AML-193 (cell line): Measurements from ENCODE around the gene ADAM23.

Source experiments
- DNase-seq, 2 experiments: peaks; one replicate each; lab custom pipeline; 2025; lab: John Stamatoyannopoulos, UW

Gene ADAM23

DNA sequence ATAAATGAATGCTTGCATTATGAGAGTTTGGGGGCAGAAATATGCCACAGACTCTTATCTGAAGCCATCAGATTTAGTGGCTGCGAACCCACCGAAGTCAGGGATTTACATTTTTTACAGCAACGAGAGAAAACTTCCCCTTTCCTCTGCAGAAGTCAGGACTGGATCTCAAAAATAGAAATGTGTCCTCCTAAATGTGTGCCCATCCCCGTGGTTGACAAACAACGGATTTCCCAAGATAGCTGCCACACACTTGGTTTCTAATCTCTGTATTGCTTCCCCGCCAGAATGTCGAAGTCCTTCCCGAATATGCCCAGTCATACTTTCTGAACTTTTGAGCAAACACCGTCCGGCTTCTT lies 879 bp upstream of the ADAM23 start:
- no peak for DNase-seq

DNA sequence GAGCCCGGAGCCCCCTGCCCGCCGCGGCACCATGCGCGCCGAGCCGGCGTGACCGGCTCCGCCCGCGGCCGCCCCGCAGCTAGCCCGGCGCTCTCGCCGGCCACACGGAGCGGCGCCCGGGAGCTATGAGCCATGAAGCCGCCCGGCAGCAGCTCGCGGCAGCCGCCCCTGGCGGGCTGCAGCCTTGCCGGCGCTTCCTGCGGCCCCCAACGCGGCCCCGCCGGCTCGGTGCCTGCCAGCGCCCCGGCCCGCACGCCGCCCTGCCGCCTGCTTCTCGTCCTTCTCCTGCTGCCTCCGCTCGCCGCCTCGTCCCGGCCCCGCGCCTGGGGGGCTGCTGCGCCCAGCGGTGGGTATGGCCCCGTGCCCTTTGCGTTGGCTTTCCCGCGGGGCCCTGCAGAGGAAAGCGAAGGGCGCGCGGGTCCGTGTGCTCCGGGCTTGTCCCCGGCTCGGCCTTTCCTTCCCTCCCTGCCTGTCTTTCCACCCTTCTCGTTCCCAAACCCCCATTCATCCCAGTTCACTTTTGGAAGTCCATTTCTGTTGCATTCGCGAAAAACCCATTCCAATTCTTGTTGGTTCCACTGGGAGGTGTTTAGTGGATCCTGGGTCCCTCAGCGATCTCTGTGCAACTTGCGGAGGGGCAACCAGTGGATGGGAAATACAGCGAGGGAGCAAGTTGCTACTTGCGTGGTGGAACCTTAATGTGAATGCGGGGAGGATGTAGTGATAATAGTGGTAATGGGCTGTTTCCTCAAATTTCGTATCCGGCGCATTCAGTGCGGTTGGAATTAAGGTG lies 599 bp downstream of the ADAM23 start:
- no peak for DNase-seq

DNA sequence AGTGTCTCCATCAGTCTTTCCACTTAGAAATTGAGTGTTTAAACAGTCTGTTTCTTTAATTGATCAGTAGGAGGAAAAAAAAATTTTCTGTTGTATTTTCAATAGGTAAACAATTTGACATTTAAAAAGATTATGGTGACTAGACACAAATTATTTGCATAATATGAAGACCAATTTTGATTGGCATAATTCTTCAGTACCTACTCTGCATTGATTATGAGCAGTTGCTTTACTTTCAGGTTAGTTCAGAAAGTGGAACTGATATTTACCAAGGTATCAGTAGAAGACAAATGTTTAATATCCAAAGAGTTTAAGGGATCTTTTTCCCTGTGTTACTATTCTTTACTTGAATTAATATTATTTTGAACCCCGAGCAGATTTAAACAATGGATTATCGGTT lies 2.6 kb downstream of the ADAM23 start:
- no peak for DNase-seq

DNA sequence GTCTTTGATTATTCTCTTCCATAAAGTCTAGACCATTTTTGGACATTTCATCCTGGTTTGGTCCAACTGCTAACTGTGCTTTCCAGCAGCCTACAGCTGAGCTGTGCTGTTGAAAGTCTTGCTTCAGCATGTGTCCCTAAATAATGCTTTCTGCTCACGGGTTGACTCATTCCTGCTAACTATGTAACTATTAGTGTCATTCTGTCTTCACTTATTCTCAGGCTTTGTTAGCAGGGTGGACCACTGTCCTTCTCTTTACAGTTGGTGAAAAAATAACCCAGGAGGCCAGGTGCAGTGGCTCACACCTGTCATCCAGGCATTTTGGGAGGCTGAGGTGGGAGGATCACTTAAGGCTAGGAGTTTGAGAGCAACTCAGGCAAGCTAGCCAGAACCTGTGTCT lies 8.9 kb downstream of the ADAM23 start:
- DNase-seq, result no peak

DNA sequence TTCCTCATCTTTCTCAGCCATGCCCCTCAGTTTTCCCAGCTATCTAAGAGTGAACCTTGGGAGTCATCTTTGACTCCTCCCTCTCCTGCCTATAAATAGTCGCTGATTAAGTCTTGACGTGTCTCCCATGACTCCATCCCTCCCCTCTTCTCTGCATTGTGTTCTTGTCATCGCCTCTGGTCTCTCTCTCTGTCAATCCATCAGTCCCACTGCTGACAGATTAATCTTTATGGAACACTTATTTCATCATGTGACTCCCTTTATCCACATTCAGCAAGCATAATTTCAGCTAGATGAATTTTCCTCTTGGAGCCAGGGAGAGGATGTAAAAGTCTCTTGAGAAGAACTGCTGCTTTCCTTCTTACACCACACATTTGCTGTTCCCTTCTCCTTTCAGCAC lies 9.4 kb downstream of the ADAM23 start:
- no peak for DNase-seq

DNA sequence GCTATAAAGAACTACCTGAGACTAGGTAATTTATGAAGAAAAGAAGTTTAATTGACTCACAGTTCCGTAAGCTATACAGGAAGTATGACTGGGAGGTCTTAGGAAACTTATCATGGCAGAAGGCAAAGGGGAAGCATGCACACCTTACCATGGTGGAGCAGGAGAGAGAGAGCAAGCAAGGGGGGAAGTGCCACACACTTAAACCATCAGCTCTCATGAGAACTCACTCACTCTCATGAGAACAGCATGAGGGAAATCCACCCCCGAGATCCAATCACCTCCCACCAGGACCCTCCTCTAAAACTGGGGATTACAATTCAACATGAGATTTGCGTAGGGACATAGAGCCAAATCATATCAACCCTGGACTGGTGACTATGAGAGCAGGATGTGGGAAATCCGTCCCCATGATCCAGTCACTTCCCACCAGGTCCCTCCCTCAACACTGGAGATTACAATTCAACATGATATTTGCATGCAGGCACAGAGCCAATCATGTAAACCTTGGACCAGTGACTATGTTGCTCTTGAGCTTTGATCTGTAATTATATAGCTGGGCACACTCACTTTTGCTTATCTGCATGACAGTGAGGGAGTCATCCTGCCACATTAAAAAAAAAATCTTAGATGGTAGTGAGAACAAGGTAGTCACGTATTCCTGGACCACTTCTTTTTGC lies 12.9 kb downstream of the ADAM23 start:
- DNase-seq, result no peak

DNA sequence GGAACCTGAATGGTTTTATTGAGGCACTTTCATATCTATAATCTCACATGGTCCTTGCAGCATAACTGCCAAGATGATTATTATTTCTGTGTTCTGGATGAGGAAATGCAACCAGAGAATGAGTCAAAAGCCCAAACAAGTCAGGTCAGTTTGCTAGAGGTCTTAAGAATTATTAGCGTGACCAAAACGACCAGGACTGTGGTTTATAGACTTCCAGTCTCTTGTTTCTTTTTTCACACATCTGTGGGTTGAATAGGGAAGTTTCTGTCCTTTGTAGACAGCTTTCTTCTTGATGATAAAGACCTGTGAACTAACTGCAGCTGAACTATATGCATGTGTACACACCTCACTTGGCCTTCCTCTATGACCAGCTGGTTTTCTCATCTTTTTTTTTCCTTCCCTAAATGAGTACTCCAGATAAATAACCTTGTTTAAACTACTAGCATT lies 13.9 kb downstream of the ADAM23 start:
- no peak for DNase-seq

DNA sequence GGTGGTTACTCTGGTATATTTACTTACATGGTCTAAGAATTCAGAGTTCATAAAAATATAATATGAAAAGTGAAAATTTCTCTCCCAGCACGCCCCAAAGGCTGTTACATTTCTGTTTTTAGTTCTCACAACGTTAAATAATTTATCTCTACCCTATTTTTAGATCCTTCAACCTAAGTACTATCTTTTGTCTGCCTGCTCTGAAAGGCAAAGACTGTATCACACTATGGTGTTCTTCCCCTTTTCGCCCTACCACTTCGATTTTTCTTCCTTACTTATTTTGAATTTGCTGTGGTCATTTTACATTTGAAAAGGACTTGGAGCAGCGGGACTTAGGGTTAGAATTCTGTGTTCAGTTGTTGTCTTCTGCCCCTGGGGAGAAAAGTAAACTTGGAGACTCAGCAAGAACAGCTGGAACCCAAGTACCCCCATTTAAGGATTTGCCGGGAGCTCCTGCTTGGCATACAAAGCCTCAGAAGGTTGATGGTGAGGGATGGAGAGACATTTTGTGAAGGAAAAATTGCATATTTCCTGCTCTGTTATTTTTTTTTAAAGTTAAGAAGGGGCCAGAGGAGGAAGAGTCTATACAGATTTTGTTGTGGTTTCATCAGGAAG lies 19.0 kb downstream of the ADAM23 start:
- DNase-seq, result no peak

DNA sequence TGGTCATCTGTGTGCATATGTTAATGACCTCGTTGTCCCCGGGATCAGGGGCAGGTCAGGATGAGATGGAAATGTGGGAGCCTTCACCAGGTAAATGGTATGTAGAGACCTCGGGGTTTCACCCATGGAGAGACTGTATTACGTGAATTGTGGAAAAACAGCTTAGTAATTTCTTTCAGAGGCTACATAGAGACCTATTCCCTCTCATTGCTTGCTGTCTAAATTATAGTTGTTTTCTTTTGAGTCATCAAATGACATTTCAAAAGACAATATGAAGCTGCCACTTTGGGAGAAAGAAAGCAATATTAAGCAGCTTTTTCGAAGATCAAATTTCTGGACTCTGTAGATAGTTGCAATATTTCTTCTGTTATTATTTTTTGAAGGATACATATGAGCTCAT lies 20.4 kb downstream of the ADAM23 start:
- no peak for DNase-seq

DNA sequence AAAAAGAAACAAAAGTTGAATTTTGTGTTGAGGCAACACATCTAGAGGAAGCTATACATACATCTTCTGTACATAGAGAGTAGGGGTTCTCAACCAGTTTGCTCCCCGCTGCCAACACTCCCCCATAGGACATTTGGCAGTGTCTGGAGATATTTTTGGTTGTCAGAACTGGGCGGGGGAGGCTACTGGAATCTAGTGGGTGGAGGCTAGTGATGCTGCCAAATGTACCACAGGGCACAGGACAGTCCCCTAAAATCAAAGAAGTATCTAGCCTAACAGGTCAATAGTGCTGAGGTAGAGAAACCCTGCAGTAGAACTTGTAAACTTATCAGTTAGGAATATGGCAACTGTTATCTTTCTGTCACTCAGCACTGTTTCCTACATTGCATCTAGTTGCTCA lies 21.3 kb downstream of the ADAM23 start:
- DNase-seq, result no peak

DNA sequence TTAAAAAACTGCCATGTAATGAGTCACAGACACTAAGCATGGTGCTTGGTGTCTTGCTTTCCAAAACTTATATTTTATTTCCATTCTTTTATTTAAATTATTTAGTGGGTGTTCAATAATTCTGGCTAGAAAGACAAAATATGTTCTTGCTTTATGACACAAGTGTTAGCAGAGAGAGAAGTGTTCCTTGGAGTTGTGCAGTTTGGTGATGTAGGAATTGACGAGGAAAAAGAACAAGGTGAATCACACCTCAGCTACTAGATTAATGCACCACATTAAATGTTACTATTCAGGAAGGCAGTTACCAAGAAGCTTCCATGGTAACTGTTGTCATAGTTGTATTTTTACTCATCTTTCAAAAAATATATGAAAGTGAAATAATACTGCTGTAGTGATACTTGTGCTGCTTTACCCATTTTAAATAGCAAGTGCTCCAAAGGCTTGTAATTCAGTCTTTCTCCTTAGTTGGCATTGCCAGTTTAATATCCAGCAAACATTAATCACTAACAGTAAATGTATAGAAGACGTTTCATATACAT lies 28.3 kb downstream of the ADAM23 start:
- DNase-seq, result no peak

DNA sequence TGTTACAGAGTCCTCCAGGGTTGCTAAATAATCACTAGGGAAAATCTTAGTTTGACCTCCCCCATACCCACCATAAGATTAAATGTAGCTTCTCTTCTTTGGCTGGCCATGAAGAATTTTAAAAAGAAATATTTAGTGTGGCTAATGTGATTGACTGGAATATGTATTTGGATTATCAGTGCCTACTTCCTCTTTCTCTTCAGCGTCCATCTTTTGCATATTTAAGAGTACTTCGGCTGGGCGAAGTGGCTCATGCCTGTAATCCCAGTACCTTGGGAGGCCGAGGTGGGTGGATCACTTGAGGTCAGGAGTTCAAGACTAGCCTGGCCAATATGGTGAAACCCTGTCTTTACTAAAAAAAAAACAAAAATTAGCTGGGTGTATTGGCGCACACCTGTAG lies 28.8 kb downstream of the ADAM23 start:
- no peak for DNase-seq

DNA sequence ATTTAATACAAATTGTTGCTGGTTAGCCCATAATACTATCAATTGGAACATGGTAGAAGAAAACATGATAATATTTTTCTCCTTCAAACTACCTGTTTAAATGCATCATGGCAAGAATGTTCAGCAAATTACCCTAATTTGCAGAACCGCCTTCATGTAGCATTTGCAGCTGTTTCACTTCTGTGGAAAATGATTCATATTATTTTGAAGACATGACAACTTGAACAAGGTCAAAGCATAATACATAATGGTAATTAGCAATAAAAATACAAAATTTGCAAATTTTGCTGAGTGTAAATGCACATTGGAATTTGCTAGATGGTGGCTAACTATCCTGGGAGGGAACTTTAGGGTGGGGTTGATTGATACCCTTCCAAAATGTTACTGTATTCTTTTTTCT lies 30.8 kb downstream of the ADAM23 start:
- no peak for DNase-seq

DNA sequence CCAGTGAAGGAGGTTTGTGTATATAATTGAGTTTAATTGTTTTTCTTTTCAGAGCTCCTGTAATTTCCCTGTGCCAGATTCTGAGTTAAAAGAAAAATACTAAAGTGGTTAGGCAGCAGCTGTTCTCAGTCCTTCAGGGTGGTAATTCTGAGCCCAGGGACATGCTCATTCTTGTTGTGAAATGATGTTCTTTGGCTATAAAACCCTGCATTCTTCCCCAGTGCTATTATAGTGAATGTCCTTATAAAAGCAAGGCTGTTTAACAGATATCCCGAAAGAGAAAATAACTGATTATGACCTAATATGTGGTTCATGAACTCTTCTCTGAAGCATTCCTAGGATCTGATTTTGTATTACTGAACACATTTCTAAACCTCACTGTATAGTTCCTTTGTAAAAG lies 34.0 kb downstream of the ADAM23 start:
- no peak for DNase-seq

DNA sequence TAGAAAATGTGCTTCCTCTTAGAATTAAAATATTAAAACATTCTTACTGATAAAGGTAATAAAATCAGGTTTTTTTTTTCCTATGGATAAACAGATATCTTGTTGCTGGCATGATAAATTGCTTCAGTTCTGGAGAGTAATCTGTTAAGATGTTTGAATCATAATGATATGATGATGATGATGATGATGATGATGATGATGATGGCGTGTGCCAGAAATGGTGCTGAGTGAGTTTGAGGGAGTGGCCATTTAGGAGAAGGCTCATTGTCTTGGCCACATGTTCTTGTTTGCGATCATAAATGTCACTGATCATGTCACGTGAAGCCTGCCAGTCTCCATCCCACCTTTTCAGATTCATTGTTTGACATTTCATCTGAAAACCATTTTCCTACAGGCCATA lies 35.0 kb downstream of the ADAM23 start:
- DNase-seq, result no peak

DNA sequence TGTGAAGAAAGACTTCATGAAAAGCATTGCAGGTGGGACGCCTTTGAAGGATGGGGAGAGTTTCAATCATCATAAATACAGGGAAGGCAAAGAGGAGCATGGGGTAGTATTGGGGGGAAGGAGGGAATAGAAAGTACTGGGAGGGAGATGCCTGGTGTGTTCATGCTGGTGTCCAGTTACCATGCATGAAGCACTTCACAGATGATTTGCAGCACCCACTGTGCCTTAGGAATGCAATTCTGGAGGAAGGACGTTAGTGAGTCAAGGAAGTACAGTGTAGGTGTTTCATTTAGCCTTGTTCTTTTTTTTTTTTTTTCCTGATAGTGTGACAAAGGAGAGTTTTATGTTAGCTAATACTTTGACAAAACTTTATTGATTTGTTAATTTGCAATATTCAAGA lies 36.8 kb downstream of the ADAM23 start:
- DNase-seq, result no peak

DNA sequence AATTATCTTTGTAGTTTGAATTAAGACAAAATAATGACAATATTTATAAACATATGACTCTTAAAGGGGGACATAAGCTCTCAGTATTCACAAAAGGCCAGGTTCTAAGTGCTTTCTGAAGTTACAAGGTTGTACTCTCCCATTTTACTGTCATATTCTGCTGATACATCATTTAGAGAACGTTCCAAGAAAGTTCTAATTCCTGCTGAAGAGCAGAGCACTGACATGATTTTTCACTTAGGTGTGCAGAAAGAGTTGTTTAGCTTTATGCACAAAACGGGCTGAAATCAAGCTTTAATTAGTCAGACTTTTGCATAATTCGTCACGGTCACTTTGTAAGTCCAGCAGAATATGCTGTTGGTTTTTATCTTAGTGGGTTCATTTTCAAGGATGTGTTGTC lies 37.3 kb downstream of the ADAM23 start:
- DNase-seq, result no peak

DNA sequence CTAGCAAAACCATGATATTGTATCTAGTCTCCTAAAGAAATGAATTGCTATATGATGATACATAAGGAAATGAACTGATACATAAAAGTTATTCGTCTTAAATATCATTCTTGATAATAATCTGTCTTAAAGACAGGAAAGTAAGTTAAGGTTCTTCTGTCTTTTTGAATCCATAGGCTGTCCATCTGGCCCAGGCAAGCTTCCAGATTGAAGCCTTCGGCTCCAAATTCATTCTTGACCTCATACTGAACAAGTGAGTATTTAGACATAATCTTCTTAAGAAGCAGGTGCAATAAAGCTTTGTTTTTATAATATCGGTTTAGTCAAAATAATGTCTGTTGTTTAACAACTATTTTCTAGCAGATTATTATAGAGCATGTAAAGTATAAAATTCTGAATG lies 37.7 kb downstream of the ADAM23 start:
- no peak for DNase-seq

DNA sequence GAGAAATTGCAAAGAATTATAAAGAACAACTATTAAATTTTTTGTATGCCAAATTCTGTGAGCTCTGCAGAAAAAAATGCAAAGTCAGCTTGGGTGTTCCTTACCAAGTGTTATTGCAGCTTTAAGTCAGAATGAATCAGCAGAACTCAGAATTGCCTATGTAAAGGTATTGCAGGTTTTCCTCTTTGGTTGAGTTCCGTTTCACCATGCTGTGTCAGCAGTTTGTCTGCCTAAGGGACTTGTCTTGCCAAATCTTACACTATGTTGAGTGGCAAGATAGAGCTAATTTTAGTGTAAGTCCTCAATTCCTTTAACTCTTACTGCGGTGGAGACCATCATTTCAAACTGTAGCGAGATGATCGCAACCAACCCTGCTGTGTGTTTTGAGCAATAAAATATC lies 38.8 kb downstream of the ADAM23 start:
- no peak for DNase-seq

DNA sequence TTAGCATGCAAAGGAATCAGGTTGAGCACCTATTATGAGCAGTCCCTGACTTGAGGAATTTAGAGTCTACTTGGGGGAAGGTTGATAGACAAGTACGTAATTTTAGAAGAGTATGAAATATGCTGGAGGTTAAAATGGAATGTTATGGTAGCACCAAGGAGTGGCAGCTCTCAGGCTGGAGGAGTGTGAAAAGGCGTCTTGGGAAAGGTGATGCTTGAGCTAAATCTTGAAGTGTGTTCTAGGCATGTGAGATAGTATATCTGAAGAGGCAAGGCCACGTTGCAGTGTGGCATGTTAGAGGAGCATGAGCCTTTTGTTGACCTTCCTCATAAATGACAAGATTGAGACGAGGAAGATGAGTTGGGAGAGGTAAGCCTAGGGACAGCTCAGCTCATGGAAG lies 39.3 kb downstream of the ADAM23 start:
- DNase-seq, result no peak

DNA sequence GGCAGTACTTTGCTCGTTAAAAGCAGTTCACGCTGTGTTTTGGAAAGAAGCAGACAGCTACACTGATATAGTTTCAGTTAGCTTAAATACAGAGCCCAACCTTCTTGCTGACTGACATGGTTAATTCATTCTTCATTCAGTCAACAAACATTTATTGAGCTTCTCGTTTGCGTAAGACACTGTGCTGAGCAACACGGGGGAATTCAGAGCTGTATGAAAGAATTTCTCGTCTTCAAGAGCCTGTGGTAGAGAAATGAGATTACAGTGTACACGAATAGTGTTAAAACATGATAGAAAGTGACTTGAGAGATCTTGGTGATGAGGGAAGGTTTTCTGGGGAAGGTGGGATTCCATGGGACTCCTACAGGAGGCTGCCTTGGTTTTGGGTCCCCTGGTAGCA lies 44.7 kb downstream of the ADAM23 start:
- no peak for DNase-seq

DNA sequence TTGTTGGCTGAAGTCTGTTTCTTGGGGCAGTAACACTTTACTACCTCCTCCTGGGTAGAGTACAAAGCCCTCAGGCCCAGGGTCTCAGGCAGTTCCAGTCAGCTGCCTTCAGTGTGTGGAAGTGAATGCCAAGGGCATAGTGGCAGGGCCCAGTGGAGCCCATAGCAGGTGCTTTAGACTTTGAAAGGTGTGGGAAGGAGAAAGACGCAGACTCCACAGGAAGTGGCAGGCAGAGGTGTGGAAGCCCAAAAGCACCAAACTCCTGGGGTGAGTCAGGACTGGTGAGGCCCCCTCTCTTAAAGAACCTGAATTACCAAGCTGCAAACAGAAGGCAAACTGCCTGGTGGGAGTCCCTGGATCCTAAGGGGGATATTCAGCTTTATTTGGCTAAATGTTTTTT lies 45.3 kb downstream of the ADAM23 start:
- no peak for DNase-seq

DNA sequence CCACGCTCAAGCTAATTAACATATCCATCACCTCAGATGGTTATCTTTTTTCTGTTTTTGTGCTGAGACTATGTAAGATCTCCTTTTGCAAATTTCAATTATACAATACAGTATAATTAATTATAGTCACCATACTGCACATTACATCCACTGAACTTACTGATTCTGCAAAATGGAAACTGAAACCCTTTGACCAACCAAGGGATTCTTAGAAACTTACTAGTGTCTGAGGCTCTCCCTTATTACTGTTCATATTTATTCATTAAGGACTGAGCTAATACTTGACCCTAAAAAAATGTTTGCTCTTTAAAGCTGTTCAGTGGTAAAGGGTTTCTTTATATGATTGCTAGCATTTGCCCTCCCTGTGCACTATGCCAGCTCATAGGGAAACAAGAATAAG lies 50.7 kb downstream of the ADAM23 start:
- no peak for DNase-seq
